ENCODE data around the gene MZB1. TPM values are rescaled to one million over a fixed set of nuclear protein-coding genes. Genes with fewer than 3 reads are reported as not detected.

MZB1 gene
- total and polyA plus RNA-seq, 2 of the 8 experiments (the other 6 are each of a cell fraction or from before 2014, with no cell fraction given): 0.39 to 0.47 TPM

DNA sequence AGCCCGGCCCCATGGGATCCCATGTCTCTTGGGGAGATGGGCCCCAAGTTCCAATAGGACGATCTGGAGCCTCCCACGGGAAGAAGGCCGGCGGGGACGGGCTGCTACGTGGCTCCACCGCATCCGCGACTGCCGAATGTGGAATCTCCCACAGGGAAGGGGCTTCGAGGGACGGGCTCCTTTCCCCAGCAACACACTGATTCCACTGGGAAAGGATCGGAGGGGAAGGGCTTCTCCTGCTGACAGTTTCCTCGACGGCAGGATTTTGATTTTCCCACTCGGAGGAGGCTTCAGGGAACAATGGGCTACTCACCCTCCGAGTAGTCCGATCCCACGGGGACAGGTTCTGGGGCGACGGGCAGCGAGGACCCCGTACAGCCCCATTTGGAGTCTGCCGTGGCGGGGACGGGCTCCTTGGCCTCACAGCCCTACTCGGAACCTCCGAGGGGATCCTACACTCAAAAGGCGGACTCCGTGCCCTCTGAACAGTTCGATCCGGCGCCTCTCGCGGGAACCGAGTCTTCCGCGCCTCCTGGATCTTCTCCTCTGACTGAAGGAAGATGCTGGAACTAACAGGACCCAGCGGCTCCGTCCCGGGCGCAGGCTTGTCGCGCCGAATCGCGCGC lies 3.9 kb upstream of the MZB1 start (continued):
- TF ChIP-seq EZH2 (IDR thresholded peaks at IDR 0.05; ENCODE audit: low read depth, low read length, severe bottlenecking): peak; percentile 57
- TF ChIP-seq, protein P1, sequence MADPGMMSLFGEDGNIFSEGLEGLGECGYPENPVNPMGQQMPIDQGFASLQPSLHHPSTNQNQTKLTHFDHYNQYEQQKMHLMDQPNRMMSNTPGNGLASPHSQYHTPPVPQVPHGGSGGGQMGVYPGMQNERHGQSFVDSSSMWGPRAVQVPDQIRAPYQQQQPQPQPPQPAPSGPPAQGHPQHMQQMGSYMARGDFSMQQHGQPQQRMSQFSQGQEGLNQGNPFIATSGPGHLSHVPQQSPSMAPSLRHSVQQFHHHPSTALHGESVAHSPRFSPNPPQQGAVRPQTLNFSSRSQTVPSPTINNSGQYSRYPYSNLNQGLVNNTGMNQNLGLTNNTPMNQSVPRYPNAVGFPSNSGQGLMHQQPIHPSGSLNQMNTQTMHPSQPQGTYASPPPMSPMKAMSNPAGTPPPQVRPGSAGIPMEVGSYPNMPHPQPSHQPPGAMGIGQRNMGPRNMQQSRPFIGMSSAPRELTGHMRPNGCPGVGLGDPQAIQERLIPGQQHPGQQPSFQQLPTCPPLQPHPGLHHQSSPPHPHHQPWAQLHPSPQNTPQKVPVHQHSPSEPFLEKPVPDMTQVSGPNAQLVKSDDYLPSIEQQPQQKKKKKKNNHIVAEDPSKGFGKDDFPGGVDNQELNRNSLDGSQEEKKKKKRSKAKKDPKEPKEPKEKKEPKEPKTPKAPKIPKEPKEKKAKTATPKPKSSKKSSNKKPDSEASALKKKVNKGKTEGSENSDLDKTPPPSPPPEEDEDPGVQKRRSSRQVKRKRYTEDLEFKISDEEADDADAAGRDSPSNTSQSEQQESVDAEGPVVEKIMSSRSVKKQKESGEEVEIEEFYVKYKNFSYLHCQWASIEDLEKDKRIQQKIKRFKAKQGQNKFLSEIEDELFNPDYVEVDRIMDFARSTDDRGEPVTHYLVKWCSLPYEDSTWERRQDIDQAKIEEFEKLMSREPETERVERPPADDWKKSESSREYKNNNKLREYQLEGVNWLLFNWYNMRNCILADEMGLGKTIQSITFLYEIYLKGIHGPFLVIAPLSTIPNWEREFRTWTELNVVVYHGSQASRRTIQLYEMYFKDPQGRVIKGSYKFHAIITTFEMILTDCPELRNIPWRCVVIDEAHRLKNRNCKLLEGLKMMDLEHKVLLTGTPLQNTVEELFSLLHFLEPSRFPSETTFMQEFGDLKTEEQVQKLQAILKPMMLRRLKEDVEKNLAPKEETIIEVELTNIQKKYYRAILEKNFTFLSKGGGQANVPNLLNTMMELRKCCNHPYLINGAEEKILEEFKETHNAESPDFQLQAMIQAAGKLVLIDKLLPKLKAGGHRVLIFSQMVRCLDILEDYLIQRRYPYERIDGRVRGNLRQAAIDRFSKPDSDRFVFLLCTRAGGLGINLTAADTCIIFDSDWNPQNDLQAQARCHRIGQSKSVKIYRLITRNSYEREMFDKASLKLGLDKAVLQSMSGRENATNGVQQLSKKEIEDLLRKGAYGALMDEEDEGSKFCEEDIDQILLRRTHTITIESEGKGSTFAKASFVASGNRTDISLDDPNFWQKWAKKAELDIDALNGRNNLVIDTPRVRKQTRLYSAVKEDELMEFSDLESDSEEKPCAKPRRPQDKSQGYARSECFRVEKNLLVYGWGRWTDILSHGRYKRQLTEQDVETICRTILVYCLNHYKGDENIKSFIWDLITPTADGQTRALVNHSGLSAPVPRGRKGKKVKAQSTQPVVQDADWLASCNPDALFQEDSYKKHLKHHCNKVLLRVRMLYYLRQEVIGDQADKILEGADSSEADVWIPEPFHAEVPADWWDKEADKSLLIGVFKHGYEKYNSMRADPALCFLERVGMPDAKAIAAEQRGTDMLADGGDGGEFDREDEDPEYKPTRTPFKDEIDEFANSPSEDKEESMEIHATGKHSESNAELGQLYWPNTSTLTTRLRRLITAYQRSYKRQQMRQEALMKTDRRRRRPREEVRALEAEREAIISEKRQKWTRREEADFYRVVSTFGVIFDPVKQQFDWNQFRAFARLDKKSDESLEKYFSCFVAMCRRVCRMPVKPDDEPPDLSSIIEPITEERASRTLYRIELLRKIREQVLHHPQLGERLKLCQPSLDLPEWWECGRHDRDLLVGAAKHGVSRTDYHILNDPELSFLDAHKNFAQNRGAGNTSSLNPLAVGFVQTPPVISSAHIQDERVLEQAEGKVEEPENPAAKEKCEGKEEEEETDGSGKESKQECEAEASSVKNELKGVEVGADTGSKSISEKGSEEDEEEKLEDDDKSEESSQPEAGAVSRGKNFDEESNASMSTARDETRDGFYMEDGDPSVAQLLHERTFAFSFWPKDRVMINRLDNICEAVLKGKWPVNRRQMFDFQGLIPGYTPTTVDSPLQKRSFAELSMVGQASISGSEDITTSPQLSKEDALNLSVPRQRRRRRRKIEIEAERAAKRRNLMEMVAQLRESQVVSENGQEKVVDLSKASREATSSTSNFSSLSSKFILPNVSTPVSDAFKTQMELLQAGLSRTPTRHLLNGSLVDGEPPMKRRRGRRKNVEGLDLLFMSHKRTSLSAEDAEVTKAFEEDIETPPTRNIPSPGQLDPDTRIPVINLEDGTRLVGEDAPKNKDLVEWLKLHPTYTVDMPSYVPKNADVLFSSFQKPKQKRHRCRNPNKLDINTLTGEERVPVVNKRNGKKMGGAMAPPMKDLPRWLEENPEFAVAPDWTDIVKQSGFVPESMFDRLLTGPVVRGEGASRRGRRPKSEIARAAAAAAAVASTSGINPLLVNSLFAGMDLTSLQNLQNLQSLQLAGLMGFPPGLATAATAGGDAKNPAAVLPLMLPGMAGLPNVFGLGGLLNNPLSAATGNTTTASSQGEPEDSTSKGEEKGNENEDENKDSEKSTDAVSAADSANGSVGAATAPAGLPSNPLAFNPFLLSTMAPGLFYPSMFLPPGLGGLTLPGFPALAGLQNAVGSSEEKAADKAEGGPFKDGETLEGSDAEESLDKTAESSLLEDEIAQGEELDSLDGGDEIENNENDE (IDR thresholded peaks at IDR 0.05; ENCODE audit: insufficient replicate concordance, low read length): no peak
